Measurements from ENCODE around the gene SPSB1.

SPSB1 gene

GRCh38 chr1:9397997-9398526, 105.4 kb downstream of the SPSB1 start:
- no peak for FAIRE-seq

DNA sequence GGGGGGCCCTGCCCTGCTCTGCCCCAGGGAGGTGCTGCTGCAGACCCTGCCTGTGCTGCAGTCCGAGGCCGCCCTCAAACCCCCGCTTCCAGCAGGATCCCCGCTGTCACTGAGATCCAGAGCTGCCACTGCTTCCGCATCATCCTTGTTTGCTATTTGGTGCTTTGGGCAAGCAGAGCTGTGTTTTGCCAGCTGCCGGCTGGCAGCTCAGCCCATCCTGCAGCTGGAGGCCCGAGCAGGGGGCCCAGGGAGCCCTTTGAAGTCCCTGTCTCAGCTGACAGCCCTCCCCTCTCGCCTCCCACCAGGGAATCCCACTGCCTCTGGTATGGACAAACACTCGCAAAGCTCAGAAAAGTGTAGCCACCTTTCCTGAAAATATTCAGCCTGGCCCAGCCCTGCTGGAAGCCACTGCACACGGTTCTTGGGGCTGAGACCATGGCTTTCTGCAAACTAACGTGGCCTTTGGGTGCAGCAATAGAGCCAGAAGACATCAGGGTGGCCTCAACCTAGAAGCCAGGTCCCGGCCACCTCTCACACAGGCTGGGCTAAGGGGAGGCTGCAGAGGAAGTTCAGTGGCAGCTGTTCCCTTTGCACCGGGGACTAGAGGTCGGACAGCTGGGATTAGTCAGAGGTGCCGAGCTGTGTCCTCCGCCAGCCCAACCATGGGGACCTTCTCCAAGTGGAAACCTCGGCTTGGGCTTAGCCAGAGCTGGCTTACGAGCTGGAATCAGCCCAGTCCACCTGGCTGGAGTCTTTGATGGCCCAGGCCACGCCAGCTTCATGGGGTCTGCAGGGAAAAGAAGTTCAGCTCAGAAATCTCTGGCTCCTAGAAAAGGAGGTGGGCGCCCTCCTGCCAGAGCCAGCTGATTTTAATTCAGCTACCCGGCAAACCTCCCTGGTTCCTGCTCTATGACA, 107.1 kb downstream of the SPSB1 start:
- FAIRE-seq: no peak

DNA sequence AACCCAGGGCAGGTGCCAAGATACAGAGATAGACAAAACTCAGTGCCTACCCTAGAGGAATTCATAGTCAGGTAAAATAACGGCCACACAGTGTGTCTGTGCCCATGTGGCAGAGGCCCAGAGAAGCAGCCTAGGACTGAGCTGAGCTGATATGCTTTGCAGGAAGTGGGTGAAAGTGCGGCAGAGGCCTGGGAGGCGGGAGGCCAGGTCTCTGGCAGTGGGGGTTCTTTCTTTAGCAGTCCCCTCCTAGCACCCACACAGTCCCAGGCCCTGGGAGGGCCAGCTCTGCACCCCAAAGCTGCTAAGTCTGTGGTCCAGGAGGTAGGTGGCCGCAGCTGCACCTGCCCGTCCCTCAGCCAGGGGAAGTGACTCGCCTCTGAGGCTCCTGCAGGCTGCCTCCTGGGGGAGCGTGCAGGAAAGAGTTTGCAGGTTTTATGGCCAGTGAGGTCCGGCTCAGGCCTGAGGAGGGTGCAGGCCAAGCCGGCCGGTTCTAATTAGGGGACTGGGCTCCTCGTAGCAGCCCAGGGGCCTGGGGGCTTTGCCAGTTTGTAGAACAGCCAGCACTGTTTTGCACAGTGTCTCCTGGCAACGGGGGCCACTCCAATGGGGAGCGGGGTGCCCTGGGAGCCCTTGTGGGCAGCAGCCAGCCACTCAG, 107.9 kb downstream of the SPSB1 start:
- no peak for FAIRE-seq

GRCh38 chr1:9401080-9401453, 108.4 kb downstream of the SPSB1 start:
- FAIRE-seq: no peak

DNA sequence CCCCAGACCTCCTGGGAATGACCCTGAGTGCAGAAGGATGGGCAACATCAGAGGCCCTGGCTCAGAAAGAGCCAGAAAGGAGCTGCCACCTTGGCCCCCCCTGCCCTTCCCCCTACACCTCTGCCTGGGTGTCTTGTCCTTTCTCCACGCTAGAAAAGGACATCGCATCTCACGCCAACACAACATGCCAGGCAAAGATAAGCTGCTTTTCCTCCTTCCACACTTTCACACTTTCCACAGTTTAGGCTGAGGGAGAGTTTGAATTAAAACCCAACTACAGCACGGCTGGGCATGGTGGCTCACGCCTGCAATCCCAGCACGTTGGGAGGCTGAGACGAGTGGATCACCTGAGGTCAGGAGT, 109.5 kb downstream of the SPSB1 start:
- FAIRE-seq: no peak

DNA sequence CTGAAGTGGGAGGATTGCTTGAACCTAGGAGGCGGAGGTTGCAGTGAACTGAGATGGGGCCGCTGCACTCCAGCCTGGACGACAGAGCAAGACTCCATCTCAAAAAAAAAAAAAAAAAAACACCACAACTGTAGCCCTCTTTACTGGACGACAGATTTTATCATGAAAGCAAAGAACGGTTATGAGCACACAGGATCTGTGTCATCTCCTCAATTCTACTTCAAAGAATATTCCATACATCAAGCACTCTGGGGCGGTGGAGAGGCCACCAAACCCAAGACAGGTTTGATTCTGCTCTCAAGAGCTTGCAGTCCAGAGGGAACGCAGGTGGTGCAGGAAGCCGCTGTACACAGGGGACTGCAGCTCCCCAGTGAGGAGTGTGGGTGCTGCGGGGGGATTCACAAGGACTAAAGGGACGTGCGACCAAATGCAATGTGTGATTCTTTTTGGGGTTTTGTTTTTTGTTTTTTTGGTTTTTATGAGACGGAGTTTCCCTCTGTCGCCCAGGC, 110.1 kb downstream of the SPSB1 start:
- no peak for FAIRE-seq

GRCh38 chr1:9404117-9404914, 111.6 kb downstream of the SPSB1 start:
- FAIRE-seq: no peak

GRCh38 chr1:9406111-9406510, 113.4 kb downstream of the SPSB1 start:
- no peak for FAIRE-seq

- FAIRE-seq: no peak
Measured at GRCh38 chr1:9410737-9411297, 118.1 kb downstream of the SPSB1 start.

- no peak for FAIRE-seq
Measured at GRCh38 chr1:9413071-9413876, 120.6 kb downstream of the SPSB1 start.

DNA sequence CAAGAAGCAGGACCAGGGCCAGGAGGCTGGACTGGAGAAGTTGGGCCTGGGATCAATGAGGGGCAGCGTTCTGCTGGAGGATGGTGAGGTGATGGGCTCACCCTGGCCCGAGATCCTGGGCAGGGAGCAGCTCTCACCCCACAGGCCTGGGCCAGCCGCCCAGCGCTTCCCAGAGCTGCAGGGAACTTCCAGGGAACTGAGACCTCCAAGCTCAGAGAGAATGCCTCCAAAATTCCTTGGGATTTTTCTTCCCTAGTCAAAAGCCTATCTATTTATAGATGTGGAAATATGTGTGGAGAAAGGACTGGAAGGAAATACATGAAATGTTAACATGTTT, 121.2 kb downstream of the SPSB1 start:
- FAIRE-seq: no peak

DNA sequence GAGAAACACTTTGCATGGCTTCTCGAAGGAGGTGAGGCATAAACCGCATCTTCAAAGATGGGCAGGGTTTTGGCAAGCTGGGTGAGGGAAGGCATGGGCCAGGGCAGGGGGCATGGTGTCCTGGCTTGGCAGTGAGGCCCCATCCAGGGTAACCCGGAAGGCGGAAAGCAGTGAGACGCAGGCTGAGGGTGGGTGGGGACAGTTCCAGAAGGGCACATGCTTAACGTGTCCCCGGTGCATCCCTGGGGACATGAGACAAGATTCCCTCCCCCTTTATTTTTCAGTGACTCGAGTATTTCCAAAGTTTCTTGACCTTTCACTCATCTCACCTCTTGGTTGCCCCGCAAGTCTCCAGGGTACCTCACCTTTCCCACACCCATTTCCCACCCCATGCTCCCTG, 123.8 kb downstream of the SPSB1 start:
- FAIRE-seq: no peak

GRCh38 chr1:9416918-9417500, 124.3 kb downstream of the SPSB1 start:
- FAIRE-seq: no peak

DNA sequence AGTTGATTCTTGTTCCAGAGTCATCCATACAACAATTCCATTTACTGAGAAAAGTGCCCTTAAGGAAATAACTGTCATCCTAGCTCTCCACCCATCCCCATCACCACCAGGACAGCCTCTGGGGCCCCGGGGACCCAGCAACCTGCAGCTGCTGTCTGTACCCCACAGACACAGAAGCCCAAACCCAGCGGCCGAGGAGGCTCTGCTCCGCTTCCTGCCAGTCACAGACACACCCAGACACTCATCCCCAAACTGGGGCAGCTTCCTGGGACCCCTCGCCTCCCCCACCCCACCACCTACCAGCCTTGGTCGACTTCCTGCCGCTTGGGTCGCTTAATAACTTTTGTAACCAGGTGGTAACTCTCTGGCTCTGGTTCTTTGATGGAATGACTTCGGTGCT, 125.0 kb downstream of the SPSB1 start:
- FAIRE-seq: no peak

GRCh38 chr1:9418851-9419250, 126.2 kb downstream of the SPSB1 start:
- FAIRE-seq: no peak

All from TTC549 (cell line).